ENCODE results near the gene EPSTI1.
"Not testable (repeated sequence)": the region's sequence is repeated elsewhere in the genome, so short reads cannot be mapped to it uniquely, and the experiment has no call there.

EPSTI1 gene

DNA sequence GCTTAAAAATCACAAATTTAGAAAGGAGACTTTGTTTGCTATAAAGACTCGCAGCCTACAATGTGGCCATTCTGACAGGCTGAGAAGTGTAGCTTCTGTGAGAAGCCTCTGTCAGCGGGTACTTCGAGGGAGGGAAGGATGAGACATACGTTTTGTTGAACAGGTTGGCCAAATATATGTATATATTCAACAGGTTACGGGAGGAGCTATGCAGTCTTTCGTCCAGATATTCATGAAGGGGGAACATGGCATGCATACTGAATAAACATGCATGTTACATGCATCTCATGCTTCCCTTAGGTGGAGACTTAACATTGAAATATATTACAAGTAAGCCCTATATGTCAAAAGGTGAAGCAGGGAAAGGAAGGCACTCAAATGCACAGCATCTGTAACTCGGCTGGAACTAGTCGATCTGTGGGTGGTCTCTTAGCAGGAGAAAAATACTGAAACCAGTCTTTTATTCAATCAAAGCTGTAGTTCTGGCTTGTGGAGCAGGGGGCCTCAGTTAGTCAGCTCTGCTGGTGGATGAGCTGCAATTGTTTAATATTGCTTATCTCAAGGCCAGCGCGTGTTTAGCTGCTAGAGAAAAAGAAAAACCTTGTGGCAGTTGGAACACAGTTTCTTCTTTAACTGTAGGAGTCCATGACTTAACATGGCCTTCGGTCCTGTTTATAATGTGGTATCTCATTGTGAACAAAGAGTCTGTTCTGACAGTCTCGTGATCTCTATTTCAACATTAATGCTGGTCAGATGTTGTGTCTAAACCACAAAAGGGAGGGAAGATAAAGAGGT lies 116.4 kb downstream of the EPSTI1 start:
- H3K36me3 ChIP-seq (ENCODE audit: control insufficient read depth, insufficient read depth, low read length): peaks cover 1% of the 10 kb centered on the region; the same call in 1 of the 2 replicates
- no peaks in the 10 kb centered on the region for H3K9me3 ChIP-seq (ENCODE audit: control insufficient read depth, insufficient read depth, low read length)
- peak overlapping the region; percentile 91 for H3K27ac ChIP-seq (ENCODE audit: low read depth, low read length)
- peak overlapping the region; percentile 46 for H3K9ac ChIP-seq (ENCODE audit: low read depth, low read length)
- H3K27me3 ChIP-seq (ENCODE audit: control insufficient read depth, insufficient read depth, low read length): no peaks in the 10 kb centered on the region
- H3K4me3 ChIP-seq (ENCODE audit: low read depth, low read length): peak overlapping the region; percentile 50
- peaks cover 49% of the 10 kb centered on the region for H3K4me1 ChIP-seq (ENCODE audit: control insufficient read depth, insufficient read depth, low read length)

DNA sequence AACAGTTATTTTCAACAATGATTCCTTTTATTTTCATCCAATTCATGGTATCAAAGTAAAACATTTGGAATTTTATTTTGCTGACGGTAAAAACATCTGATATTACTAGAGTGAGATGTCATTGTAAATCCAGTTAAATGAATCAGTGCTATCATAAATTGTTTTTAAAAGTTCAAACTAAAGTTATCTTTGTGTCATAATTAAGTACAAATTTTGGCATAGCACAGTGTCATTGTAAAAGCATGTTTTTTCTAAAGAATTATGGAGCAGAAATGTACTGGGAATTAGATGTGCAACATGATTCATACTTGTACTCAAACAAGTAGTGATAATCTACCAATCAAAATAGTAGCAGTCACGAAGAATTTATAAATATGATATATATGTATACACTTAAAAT lies 117.8 kb downstream of the EPSTI1 start:
- Histone ChIP-seq H3K27me3 (ENCODE audit: control insufficient read depth, insufficient read depth, low read length) (no peaks in the 10 kb centered on the region), H3K9me3 (ENCODE audit: control insufficient read depth, insufficient read depth, low read length) (no peaks in the 10 kb centered on the region), H3K36me3 (ENCODE audit: control insufficient read depth, insufficient read depth, low read length) (peaks cover 5% of the 10 kb centered on the region; the same call in 1 of the 2 replicates), H3K4me3 (ENCODE audit: low read depth, low read length) (no peak overlapping the region), H3K9ac (ENCODE audit: low read depth, low read length) (no peak overlapping the region), H3K4me1 (ENCODE audit: control insufficient read depth, insufficient read depth, low read length) (peaks cover 47% of the 10 kb centered on the region), H3K27ac (ENCODE audit: low read depth, low read length) (no peak overlapping the region)

DNA sequence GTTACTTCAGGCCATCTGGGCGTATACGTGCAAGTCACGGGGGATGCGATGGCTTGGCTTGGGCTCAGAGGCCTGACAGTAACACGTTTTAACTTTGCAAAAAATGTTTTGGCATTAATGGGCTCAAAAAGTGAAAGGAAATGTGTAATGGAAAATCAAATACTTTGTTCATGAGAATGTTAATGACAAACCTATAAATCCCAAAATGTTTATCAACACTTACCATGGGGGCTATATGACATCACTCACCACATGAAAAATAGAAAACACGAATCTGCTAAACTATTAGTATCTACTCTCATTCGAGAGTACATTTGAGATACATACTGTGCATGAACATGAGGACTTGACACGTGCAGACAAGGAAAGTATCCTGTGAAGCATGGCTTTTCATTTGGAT lies 119.0 kb downstream of the EPSTI1 start:
- H3K36me3 ChIP-seq (ENCODE audit: control insufficient read depth, insufficient read depth, low read length): peaks cover 8% of the 10 kb centered on the region; the same call in 1 of the 2 replicates
- H3K4me3 ChIP-seq (ENCODE audit: low read depth, low read length): peak overlapping the region; percentile 48
- H3K9ac ChIP-seq (ENCODE audit: low read depth, low read length): no peak overlapping the region; the same call in 1 of the 2 replicates
- H3K9me3 ChIP-seq (ENCODE audit: control insufficient read depth, insufficient read depth, low read length): no peaks in the 10 kb centered on the region
- H3K27me3 ChIP-seq (ENCODE audit: control insufficient read depth, insufficient read depth, low read length): no peaks in the 10 kb centered on the region
- H3K27ac ChIP-seq (ENCODE audit: low read depth, low read length): peak overlapping the region; percentile 71
- H3K4me1 ChIP-seq (ENCODE audit: control insufficient read depth, insufficient read depth, low read length): peaks cover 47% of the 10 kb centered on the region

DNA sequence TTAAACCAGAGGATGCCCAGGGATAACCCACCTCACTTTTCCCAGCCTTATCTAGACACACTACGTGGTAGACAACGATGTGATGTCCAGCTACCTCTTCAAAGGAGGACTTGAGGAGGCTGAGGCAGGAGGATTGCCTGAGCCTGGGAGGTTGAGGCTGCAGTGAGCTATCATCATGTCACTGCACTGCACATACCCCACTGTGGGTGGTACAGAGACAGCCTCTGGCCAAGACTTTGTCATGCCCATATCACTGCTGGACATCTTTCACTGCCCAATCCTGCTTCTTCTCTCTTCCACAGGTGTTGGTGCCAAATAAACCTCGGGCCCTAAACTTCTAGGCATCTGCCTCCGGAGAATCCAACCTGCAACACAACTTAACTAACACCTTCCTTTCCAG lies 124.8 kb downstream of the EPSTI1 start:
- no peaks in the 10 kb centered on the region for H3K9me3 ChIP-seq (ENCODE audit: control insufficient read depth, insufficient read depth, low read length)
- H3K27ac ChIP-seq (ENCODE audit: low read depth, low read length): no peak overlapping the region
- H3K4me3 ChIP-seq (ENCODE audit: low read depth, low read length): no peak overlapping the region; the same call in 1 of the 2 replicates
- peaks cover 8% of the 10 kb centered on the region for H3K4me1 ChIP-seq (ENCODE audit: control insufficient read depth, insufficient read depth, low read length)
- H3K27me3 ChIP-seq (ENCODE audit: control insufficient read depth, insufficient read depth, low read length): no peaks in the 10 kb centered on the region
- no peak overlapping the region for H3K9ac ChIP-seq (ENCODE audit: low read depth, low read length)
- peaks cover 62% of the 10 kb centered on the region for H3K36me3 ChIP-seq (ENCODE audit: control insufficient read depth, insufficient read depth, low read length)

- H3K27ac ChIP-seq (ENCODE audit: low read depth, low read length): no peak overlapping the region
- no peak overlapping the region for H3K4me3 ChIP-seq (ENCODE audit: low read depth, low read length)
- H3K9ac ChIP-seq (ENCODE audit: low read depth, low read length): no peak overlapping the region
- H3K9me3 ChIP-seq (ENCODE audit: control insufficient read depth, insufficient read depth, low read length): no peaks in the 10 kb centered on the region
- peaks cover 8% of the 10 kb centered on the region for H3K4me1 ChIP-seq (ENCODE audit: control insufficient read depth, insufficient read depth, low read length)
- H3K27me3 ChIP-seq (ENCODE audit: control insufficient read depth, insufficient read depth, low read length): no peaks in the 10 kb centered on the region
- H3K36me3 ChIP-seq (ENCODE audit: control insufficient read depth, insufficient read depth, low read length): peaks cover 74% of the 10 kb centered on the region
Measured at GRCh38 chr13:42865768-42866102, 126.3 kb downstream of the EPSTI1 start.

- Histone ChIP-seq H3K9ac (ENCODE audit: low read depth, low read length) (no peak overlapping the region), H3K27ac (ENCODE audit: low read depth, low read length) (peak overlapping the region; percentile 27)
Measured at GRCh38 chr13:42864952-42865767, 126.9 kb downstream of the EPSTI1 start.

DNA sequence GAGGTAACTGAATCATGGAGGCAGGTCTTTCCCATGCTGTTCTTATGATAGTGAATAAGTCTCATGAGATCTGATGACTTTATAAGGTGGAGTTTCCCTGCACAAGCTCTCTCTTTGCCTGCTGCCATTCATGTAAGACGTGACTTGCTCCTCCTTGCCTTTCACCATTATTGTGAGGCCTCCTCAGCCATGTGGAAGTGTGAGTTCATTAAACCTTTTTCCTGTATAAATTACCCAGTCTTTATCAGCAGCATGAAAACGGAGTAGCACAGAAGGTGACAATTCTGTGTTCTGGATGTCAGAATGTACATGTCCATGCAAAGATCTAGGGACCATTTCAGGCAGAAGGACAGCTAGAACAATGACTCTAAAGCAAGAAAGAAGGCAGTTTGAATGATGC lies 129.7 kb downstream of the EPSTI1 start:
- not testable (repeated sequence) for H3K4me1 ChIP-seq (ENCODE audit: control insufficient read depth, insufficient read depth, low read length); H3K27me3 ChIP-seq (ENCODE audit: control insufficient read depth, insufficient read depth, low read length); H3K9me3 ChIP-seq (ENCODE audit: control insufficient read depth, insufficient read depth, low read length); H3K4me3 ChIP-seq (ENCODE audit: low read depth, low read length); H3K27ac ChIP-seq (ENCODE audit: low read depth, low read length); H3K9ac ChIP-seq (ENCODE audit: low read depth, low read length)
- H3K36me3 ChIP-seq (ENCODE audit: control insufficient read depth, insufficient read depth, low read length): peaks cover 76% of the 10 kb centered on the region

More at GRCh38 chr13:42864952-42865767, 126.9 kb downstream of the EPSTI1 start:
- Histone ChIP-seq H3K4me3 (ENCODE audit: low read depth, low read length) (no peak overlapping the region), H3K27me3 (ENCODE audit: control insufficient read depth, insufficient read depth, low read length) (no peaks in the 10 kb centered on the region), H3K36me3 (ENCODE audit: control insufficient read depth, insufficient read depth, low read length) (peaks cover 75% of the 10 kb centered on the region), H3K4me1 (ENCODE audit: control insufficient read depth, insufficient read depth, low read length) (peaks cover 8% of the 10 kb centered on the region), H3K9me3 (ENCODE audit: control insufficient read depth, insufficient read depth, low read length) (no peaks in the 10 kb centered on the region)

- no peaks in the 10 kb centered on the region for H3K9me3 ChIP-seq (ENCODE audit: control insufficient read depth, insufficient read depth, low read length)
- no peak overlapping the region for H3K27ac ChIP-seq (ENCODE audit: low read depth, low read length)
- no peak overlapping the region for H3K9ac ChIP-seq (ENCODE audit: low read depth, low read length)
- 0 out of 2 replicates have a peak, but pooled peaks cover under 1% of the 10 kb centered on the region for H3K4me1 ChIP-seq (ENCODE audit: control insufficient read depth, insufficient read depth, low read length)
- H3K4me3 ChIP-seq (ENCODE audit: low read depth, low read length): no peak overlapping the region
- peaks cover 68% of the 10 kb centered on the region for H3K36me3 ChIP-seq (ENCODE audit: control insufficient read depth, insufficient read depth, low read length)
- no peaks in the 10 kb centered on the region for H3K27me3 ChIP-seq (ENCODE audit: control insufficient read depth, insufficient read depth, low read length)
Measured at GRCh38 chr13:42860485-42860884, 131.6 kb downstream of the EPSTI1 start.

- peaks cover 68% of the 10 kb centered on the region for H3K36me3 ChIP-seq (ENCODE audit: control insufficient read depth, insufficient read depth, low read length)
Measured at GRCh38 chr13:42859760-42860159, 132.3 kb downstream of the EPSTI1 start.

DNA sequence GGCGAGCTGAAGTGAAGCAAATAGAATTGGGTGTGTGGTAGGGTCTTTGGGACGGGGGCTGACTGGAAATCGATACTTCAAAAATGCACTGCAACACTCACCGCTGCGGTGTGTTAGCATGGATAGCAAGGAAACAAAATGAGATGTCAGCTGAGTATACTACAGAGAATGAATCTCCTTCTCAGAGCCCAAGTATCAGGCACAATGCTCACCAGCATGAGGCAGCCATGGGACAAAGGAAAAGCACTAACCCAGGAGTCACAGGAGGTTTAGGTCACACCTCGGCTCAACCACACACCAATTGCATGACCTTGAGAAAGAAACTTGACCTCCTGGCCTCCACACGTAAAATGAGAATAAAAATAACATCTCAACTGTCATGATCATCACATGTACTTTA lies 136.6 kb downstream of the EPSTI1 start:
- Histone ChIP-seq H3K36me3 (ENCODE audit: control insufficient read depth, insufficient read depth, low read length) (peaks cover 73% of the 10 kb centered on the region), H3K27ac (ENCODE audit: low read depth, low read length) (no peak overlapping the region), H3K4me1 (ENCODE audit: control insufficient read depth, insufficient read depth, low read length) (0 out of 2 replicates have a peak, but pooled peaks cover 3% of the 10 kb centered on the region), H3K4me3 (ENCODE audit: low read depth, low read length) (no peak overlapping the region), H3K9me3 (ENCODE audit: control insufficient read depth, insufficient read depth, low read length) (no peaks in the 10 kb centered on the region), H3K27me3 (ENCODE audit: control insufficient read depth, insufficient read depth, low read length) (no peaks in the 10 kb centered on the region), H3K9ac (ENCODE audit: low read depth, low read length) (no peak overlapping the region)

More at GRCh38 chr13:42859760-42860159, 132.3 kb downstream of the EPSTI1 start:
- no peaks in the 10 kb centered on the region for H3K27me3 ChIP-seq (ENCODE audit: control insufficient read depth, insufficient read depth, low read length)
- no peaks in the 10 kb centered on the region for H3K9me3 ChIP-seq (ENCODE audit: control insufficient read depth, insufficient read depth, low read length)
- H3K9ac ChIP-seq (ENCODE audit: low read depth, low read length): no peak overlapping the region
- H3K27ac ChIP-seq (ENCODE audit: low read depth, low read length): no peak overlapping the region
- no peak overlapping the region for H3K4me3 ChIP-seq (ENCODE audit: low read depth, low read length)
- H3K4me1 ChIP-seq (ENCODE audit: control insufficient read depth, insufficient read depth, low read length): 0 out of 2 replicates have a peak, but pooled peaks cover 3% of the 10 kb centered on the region

- H3K27ac ChIP-seq (ENCODE audit: low read depth, low read length): no peak overlapping the region
- no peak overlapping the region for H3K4me3 ChIP-seq (ENCODE audit: low read depth, low read length)
- H3K36me3 ChIP-seq (ENCODE audit: control insufficient read depth, insufficient read depth, low read length): peaks cover 70% of the 10 kb centered on the region
- peaks cover 10% of the 10 kb centered on the region; the same call in 1 of the 2 replicates for H3K4me1 ChIP-seq (ENCODE audit: control insufficient read depth, insufficient read depth, low read length)
- no peaks in the 10 kb centered on the region for H3K27me3 ChIP-seq (ENCODE audit: control insufficient read depth, insufficient read depth, low read length)
- H3K9me3 ChIP-seq (ENCODE audit: control insufficient read depth, insufficient read depth, low read length): no peaks in the 10 kb centered on the region
- H3K9ac ChIP-seq (ENCODE audit: low read depth, low read length): no peak overlapping the region
Measured at GRCh38 chr13:42852136-42852535, 139.9 kb downstream of the EPSTI1 start.

Measured in HUES48 (cell line).